Common myeloid progenitor, CD34-positive (primary cell): ENCODE results near the gene MACROD2.

Source experiments
- CTCF ChIA-PET: fragments of 350-600 bp; sonication (Branson Sonifier 250); formaldehyde crosslinking; loops from one replicate; lab custom pipeline; 2021; ENCODE audit warnings: antibody characterized with exemption; lab: Charles Lee
- POLR2A ChIA-PET: fragments of 350-600 bp; sonication (Branson Sonifier 250); formaldehyde crosslinking; loops from one replicate; lab custom pipeline; 2021; ENCODE audit warnings: antibody characterized with exemption; lab: Charles Lee
- DNase-seq, 3 donors: peaks; one replicate each; pipeline versions ENCODE4 v3.0.0 to v3.0.0-alpha.2; 2013
- H3K27ac ChIP-seq, 2 experiments: 1 replicate in 1 of 2; 2 replicates in 1 of 2; pipeline ENCODE4 v1.7.0; 2013; ENCODE audit warnings: inconsistent platforms in 2 of 2, low read length in 2 of 2, mild to moderate bottlenecking in 2 of 2, low read depth in 1 of 2, moderate library complexity in 1 of 2; ENCODE audit not compliant: severe bottlenecking in 2 of 2, insufficient read depth in 1 of 2, poor library complexity in 1 of 2
- H3K27me3 ChIP-seq, 5 experiments: replicated peaks in 2 of 5; 1 replicate in 3 of 5; 2 replicates in 2 of 5; pipeline versions ENCODE4 v1.6.1 to v1.7.0; 2013; ENCODE audit warnings: low read length in 4 of 5, mild to moderate bottlenecking in 2 of 5, moderate library complexity in 2 of 5, inconsistent platforms in 1 of 5; ENCODE audit not compliant: insufficient read depth in 5 of 5, control insufficient read depth in 4 of 5
- H3K36me3 ChIP-seq, 4 experiments: 1 replicate in 2 of 4; 2 replicates in 2 of 4; pipeline versions ENCODE4 v1.6.1 to v1.7.0; 2013; ENCODE audit warnings: low read length in 3 of 4, control low read depth in 1 of 4, mild to moderate bottlenecking in 1 of 4; ENCODE audit not compliant: control insufficient read depth in 4 of 4, insufficient read depth in 4 of 4
- H3K4me1 ChIP-seq, 4 experiments: 1 replicate in 3 of 4; 2 replicates in 1 of 4; pipeline versions ENCODE4 v1.6.1 to v1.7.1; 2013; ENCODE audit warnings: low read length in 3 of 4, mild to moderate bottlenecking in 3 of 4, control low read depth in 1 of 4, inconsistent platforms in 1 of 4, moderate library complexity in 1 of 4; ENCODE audit not compliant: control insufficient read depth in 4 of 4, insufficient read depth in 4 of 4; ENCODE audit errors: control extremely low read depth in 1 of 4
- H3K4me3 ChIP-seq, 7 experiments: 1 replicate in 4 of 7; 2 replicates in 3 of 7; pipeline versions ENCODE4 v1.5.1 to v1.7.0; 2013; ENCODE audit warnings: mild to moderate bottlenecking in 7 of 7, low read length in 6 of 7, moderate library complexity in 6 of 7, inconsistent platforms in 2 of 7, low read depth in 2 of 7, control low read depth in 1 of 7; ENCODE audit not compliant: insufficient read depth in 4 of 7, control insufficient read depth in 1 of 7; ENCODE audit errors: extremely low read depth in 1 of 7
- H3K9me3 ChIP-seq, 5 experiments: 1 replicate in 4 of 5; 2 replicates in 1 of 5; pipeline versions ENCODE4 v1.6.1 to v1.7.1; 2013; ENCODE audit warnings: low read length in 4 of 5, mild to moderate bottlenecking in 2 of 5, inconsistent platforms in 1 of 5, low read depth in 1 of 5, moderate library complexity in 1 of 5; ENCODE audit not compliant: control insufficient read depth in 4 of 5, insufficient read depth in 2 of 5; ENCODE audit errors: control extremely low read depth in 1 of 5
- WGBS: methylation state at CpG from one replicate; pipeline ENCODE4 v1.1.5; 2013; ENCODE audit not compliant: insufficient coverage; 5-methylcytosine and 5-hydroxymethylcytosine counted together

MACROD2 gene

GRCh38 chr20:14299831-14300230 is 304.5 kb downstream of the MACROD2 start:
- Histone ChIP-seq H3K4me3 (no peak overlapping the region), H3K4me1 (no peaks in the 10 kb centered on the region), H3K27ac (no peak overlapping the region), H3K27me3 (no peaks in the 10 kb centered on the region), H3K36me3 (no peaks in the 10 kb centered on the region), H3K9me3 (peaks cover 0 to 1% (median 0%) of the 10 kb centered on the region in 5 experiments)
- no peak for DNase-seq
- CTCF ChIA-PET: no interaction called here
- POLR2A ChIA-PET: no interaction called here
- WGBS: 100% methylated on average over 1 of the region's 4 CpGs

DNA sequence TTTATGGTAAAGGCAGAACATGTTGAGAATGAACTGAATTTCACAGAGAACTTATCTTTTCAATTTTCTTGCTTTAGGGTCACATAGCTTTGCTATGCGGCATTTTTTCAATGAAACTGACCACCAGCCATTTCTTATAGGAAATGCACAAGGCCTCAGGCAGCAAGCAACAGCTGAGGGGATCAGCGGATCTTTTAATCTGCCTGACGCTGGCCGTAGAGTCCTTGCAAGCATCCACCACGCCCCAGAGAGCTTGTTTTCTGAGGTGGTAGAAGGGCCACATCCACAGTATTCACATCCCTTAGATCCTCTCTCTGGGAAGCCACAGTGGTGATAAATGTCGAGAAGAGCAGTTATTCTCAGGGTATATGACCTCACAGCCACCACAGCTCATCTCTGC is 307.8 kb downstream of the MACROD2 start:
- DNase-seq: no peak
- Histone ChIP-seq H3K36me3 (no peaks in the 10 kb centered on the region), H3K27me3 (no peaks in the 10 kb centered on the region), H3K4me1 (no peaks in the 10 kb centered on the region), H3K9me3 (peaks cover 0 to 1% (median 0%) of the 10 kb centered on the region in 5 experiments), H3K27ac (no peak overlapping the region), H3K4me3 (no peak overlapping the region)
- ChIA-PET POLR2A (no interaction called here), CTCF (no interaction called here)
- WGBS: 74% methylated on average over 3 of the region's 6 CpGs

- Histone ChIP-seq H3K9me3 (peaks cover 0 to 1% (median 0%) of the 10 kb centered on the region in 5 experiments), H3K27me3 (no peaks in the 10 kb centered on the region), H3K4me3 (no peak overlapping the region), H3K27ac (no peak overlapping the region), H3K4me1 (no peaks in the 10 kb centered on the region), H3K36me3 (no peaks in the 10 kb centered on the region)
- ChIA-PET POLR2A (no interaction called here), CTCF (no interaction called here)
- no peak for DNase-seq
Observed at GRCh38 chr20:14303651-14304050, 308.3 kb downstream of the MACROD2 start.

- no peaks in the 10 kb centered on the region for H3K27me3 ChIP-seq
- no peak for DNase-seq
- H3K27ac ChIP-seq: no peak overlapping the region
- ChIA-PET CTCF (no interaction called here), POLR2A (no interaction called here)
- 80% methylated on average over 1 of the region's 1 CpG for WGBS
- no peak overlapping the region for H3K4me3 ChIP-seq
- no peaks in the 10 kb centered on the region for H3K4me1 ChIP-seq
- peaks cover 0 to 1% (median 0%) of the 10 kb centered on the region in 5 experiments for H3K9me3 ChIP-seq
- no peaks in the 10 kb centered on the region for H3K36me3 ChIP-seq
Observed at GRCh38 chr20:14304472-14304871, 309.2 kb downstream of the MACROD2 start.

- Histone ChIP-seq H3K36me3 (no peaks in the 10 kb centered on the region), H3K27ac (no peak overlapping the region), H3K27me3 (no peaks in the 10 kb centered on the region), H3K4me3 (no peak overlapping the region), H3K4me1 (no peaks in the 10 kb centered on the region), H3K9me3 (no peaks in the 10 kb centered on the region)
- POLR2A ChIA-PET: interaction anchor here (0.6 kb wide), 1 partner anchor 777 kb away, joined by 3 read pairs; no protein-coding TSS in a partner anchor
- no peak for DNase-seq
- CTCF ChIA-PET: no interaction called here
- 100% methylated on average over 1 of the region's 2 CpGs for WGBS
Observed at GRCh38 chr20:14307956-14308355, 312.6 kb downstream of the MACROD2 start.

DNA sequence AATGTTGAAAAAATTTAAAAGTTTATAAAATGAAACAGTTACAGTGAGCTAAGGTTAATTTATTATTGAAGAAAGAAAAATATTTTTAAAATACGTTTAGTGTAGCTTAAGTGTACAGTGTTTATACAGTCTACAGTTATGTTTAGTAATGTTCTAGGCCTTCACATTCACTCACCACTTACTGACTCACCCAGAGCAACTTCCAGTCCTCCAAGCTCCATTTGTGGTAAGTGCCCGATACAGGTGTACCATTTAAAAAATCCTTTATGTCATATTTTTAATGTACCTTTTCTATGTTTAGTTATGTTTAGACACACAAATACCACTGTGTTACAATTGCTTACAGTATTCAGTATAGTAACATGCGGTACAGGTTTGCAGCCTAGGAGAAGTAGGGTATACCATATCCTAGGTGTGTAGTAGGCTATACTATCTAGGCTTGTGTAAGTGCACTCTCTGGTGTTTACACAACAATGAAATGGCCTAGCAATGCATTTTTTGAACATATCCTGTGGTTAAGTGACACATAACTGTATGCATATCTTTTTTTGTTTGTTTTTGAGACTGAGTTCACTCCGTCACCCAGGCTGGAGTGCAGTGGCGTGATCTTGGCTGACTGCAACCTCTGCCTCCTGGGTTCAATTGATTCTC is 315.8 kb downstream of the MACROD2 start:
- no peaks in the 10 kb centered on the region for H3K4me1 ChIP-seq
- H3K27me3 ChIP-seq: no peaks in the 10 kb centered on the region
- no peak for DNase-seq
- ChIA-PET CTCF (no interaction called here), POLR2A (interaction anchor here (0.6 kb wide), 1 partner anchor 748 kb away, joined by 3 read pairs; no protein-coding TSS in a partner anchor)
- no peak overlapping the region for H3K4me3 ChIP-seq
- H3K36me3 ChIP-seq: no peaks in the 10 kb centered on the region
- no peaks in the 10 kb centered on the region for H3K9me3 ChIP-seq
- WGBS: 96% methylated on average over 3 of the region's 5 CpGs
- H3K27ac ChIP-seq: no peak overlapping the region

DNA sequence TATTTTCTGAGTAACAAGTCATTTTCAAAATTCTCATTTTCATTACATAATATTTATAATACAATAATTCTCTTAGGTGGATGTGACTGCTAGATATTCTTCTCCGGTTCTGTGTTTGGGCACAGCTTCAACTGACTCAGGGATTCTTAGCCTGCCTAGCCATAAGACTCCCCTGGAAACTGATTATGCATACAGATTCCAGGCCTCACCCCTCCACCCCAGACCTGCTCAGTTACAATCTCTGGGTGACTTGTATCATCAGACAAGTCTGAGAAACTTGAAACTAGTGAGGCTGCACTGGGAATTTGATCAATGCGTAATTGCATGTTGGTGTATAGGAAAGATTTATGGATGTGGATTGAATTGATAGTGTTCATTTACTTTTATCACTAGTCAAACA is 316.7 kb downstream of the MACROD2 start:
- CTCF ChIA-PET: no interaction called here
- Histone ChIP-seq H3K27me3 (no peaks in the 10 kb centered on the region), H3K9me3 (no peaks in the 10 kb centered on the region), H3K4me3 (no peak overlapping the region), H3K4me1 (no peaks in the 10 kb centered on the region), H3K27ac (no peak overlapping the region), H3K36me3 (no peaks in the 10 kb centered on the region)
- WGBS: 100% methylated on average over 1 of the region's 2 CpGs
- DNase-seq: no peak
- POLR2A ChIA-PET: no interaction called here
